ENCODE results near the gene UBLCP1.

- TF ChIP-seq CTCF (IDR thresholded peaks at IDR 0.05), result no peak
- TF ChIP-seq POLR2A (IDR thresholded peaks at IDR 0.05), result no peak
Observed at GRCh38 chr5:159214486-159215271, 48.4 kb upstream of the UBLCP1 start.
